NCI-H748 (cell line): ENCODE measurements around the gene TTC16.

ENCODE experiments used
- DNase-seq: peaks from one replicate; lab custom pipeline; 2025; ENCODE audit not compliant: unreplicated experiment; lab: John Stamatoyannopoulos, UW

Gene TTC16, protein sequence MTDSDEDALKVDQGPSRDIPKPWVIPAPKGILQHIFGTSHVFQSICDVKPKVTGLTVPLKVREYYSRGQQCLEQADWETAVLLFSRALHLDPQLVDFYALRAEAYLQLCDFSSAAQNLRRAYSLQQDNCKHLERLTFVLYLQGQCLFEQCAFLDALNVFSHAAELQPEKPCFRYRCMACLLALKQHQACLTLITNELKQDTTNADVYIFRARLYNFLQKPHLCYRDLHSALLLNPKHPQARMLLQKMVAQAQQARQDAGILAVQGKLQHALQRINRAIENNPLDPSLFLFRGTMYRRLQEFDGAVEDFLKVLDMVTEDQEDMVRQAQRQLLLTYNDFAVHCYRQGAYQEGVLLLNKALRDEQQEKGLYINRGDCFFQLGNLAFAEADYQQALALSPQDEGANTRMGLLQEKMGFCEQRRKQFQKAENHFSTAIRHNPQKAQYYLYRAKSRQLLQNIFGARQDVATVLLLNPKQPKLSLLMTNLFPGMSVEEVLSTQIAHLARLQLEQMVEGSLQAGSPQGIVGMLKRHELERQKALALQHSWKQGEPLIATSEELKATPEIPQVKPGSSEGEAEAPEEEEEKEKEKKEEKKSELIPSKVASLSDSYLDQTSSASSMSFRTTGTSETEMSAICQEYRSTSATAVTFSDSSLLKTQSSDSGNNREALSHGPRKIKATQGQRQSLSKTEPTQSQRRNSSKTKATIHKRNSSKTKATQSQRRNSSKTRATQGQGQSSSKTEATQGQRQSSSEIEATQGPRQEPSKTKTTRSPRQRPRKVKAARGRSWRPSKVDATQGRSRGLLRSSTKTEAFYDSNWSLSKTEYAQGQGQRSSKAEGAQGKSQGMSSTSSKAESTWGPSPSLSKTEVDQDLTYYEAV

DNA sequence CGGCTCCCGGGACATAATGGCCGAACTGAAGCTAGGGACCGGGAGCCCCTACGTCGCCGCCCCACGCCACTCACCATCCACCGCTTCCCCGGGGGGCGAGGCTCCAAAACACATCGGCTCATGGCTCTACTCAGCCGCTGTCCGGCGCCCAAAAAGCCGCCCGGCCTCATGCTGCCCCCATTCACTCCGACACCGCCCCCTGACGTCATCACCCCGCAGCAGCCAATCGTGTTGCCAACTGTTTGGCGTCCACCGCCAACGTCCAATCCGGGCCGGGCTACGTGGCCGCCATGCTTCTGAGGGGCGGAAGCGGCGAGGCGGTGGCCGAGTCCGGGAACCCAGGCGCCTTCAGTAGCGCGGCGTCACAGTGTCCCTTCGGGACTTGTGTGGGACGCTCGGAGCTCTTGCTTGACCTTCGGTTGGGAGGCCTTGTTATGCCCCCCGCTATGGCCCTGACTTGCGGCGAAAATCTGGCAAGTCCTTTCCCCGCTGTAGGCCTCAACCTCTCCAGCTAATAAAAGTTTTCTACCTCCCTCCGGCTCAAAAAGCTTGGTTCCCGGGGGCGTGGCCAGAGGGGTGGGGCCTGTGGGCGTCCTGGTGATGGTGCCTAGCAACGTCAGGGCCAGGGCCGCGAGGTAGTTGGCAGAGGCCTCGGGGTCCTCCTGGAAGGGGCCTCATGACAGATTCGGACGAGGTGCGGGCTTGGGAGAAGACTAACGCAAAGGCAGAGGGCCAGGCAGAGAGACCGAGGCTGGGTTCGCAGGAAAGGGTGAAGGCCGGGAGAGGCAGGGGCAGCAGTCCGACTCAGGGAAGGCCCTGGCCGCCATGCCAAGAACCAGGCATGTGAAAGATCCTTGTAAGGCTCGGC, at the start of gene TTC16, which contains the start of gene PTRH1:
TTC16 (plus strand) TSS at position 610 of the 868 bp plus-strand sequence; CDS start at position 677, 67 bp downstream.
PTRH1 (minus strand) TSS at position 194 of the 868 bp plus-strand sequence; CDS start at position 170, 24 bp downstream.
- peak; percentile 96 for DNase-seq

DNA sequence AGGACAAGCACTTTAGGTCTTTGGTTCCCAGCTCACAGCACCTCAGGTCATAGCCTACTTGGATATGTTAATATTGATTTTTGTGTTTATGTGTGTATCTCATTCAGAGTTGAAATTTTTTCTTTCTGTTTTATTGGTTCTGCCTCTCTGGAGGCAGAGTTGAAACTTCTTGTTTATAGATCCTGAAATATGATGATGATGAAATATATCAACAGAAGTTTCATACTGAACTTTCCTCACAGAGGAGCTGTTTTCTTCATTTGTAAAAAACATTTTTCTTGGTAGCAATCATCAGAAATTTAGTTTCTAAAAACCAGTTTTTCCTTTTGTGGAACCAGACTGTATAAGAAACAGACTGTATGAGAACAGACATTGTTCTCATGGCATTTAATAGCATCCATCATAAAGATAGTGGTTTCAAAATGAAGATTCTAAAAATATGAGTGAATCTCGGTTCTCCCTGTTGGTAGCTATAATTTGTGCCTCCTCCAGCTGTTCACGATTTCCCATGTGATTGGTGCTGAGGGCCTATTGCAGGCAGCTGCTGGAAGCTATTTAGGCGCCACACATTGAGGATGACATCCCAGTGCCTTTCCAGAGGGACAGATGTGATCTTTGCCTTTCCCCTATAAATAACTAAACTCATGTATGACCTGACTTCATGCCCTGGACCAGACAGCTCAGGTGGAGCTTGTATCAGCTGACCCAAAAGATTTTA, 48.6 kb upstream of the TTC16 start:
- DNase-seq: no peak

DNA sequence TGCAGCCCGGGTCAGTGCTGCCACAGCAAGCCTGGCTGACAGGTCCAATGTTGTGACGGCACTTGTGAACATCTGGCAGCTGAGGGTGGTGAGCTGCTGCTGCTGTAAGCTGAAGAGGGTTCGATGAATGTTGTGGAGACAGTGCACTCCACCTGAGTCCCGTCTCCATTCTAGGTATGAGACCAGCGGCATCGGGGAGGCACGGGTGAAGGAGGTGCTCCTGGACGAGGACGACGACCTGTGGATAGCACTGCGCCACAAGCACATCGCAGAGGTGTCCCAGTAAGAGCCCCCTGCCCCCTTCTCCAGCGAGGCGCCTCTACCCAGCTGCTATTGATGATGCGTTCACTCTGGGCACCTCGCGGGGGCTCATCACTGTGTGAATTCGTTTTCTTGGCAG, 48.0 kb upstream of the TTC16 start:
- DNase-seq: no peak

DNA sequence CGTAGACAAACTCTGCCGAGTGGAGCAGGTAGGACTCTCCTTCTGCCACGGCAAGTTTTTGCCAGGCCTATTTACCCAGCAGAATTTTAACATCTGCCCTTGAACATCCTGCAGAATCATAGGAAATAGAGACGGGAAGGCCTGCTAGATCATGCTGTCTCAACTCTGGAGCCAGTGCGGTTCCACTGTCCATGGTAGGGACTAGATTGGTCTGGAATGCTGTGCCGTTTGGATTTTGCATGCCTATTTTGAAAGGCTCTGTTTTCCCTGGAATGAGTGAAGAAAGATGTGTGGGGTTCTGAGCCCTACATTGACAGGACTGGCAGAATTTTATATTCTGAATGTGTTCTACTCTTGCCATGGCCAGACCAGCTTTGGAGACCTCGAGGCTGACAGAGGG, 42.6 kb upstream of the TTC16 start:
- DNase-seq: no peak

DNA sequence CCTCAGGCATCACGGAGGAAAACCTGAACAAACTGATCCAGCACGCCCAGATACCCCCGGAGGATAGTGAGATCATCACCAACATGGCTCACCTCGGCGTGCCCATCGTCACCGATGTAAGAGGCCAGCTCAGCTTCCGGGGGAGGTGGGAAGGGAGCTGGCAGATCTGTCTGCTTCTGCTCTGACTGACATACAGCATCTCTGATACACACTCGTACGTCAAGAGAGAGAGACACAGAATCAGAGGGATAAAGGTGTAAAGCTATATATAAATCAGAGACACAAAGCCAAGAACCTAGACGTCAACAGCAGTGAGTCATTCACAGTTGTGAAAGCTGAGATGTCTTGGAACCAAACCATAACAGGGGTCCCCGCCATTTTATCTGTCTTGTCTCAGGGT, 39.2 kb upstream of the TTC16 start:
- DNase-seq: no peak

DNA sequence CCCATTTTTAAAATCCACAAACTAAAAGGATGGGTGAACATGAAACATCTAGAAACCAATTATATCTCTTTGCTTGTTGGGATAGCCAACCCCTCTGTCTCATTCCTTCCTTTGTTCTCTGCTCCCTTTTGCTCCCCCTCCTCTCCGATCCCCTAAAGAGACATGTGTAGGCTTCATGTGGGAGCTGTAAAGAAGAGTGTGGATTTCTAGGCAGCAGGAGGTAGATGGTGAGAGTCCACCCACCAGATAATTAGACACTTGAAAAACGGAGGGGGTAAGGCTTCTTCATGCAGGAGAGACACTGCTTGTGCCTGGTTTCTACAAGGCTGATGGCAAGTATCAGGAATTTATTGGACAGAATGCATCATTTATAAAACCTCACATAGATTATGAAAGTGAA, 36.4 kb upstream of the TTC16 start:
- DNase-seq: no peak

DNA sequence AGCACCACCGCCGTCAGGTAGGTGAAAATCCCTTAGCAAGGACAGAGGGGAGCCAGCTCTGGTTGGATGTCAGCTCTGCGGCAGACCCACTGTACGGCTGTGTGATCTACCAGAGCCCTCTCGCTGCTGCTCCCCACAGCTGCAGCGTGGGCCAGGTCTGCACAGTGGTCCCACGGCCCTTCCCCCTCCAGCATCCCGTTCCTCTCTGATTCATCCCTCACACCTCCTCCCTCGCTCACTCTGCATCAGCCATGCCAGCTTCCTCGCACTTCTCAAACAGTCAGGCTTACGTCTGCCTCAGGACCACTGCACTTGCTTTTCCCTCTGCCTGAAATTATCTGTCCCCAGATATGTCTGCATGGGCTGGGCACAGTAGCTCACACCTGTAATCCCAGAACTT, 35.7 kb upstream of the TTC16 start:
- no peak for DNase-seq

DNA sequence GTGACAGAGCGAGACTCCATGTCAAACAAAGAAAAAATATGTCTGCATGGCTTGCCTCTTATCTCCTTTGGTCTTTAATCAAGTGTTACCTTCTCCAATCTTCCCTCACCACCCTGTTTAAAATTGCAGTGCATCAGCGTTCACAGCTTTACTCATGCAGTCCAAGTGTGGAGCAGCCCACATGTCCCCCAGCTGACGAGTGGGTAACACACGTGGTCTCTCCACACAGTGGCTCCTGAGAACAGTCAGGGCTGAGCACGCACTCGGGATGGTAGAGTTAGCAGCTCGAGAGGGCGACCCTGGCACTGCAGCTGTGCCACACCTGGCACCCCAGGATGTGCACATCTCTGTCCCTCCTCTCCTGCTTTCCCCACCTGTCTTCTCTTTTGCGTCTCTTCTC, 35.0 kb upstream of the TTC16 start:
- no peak for DNase-seq

DNA sequence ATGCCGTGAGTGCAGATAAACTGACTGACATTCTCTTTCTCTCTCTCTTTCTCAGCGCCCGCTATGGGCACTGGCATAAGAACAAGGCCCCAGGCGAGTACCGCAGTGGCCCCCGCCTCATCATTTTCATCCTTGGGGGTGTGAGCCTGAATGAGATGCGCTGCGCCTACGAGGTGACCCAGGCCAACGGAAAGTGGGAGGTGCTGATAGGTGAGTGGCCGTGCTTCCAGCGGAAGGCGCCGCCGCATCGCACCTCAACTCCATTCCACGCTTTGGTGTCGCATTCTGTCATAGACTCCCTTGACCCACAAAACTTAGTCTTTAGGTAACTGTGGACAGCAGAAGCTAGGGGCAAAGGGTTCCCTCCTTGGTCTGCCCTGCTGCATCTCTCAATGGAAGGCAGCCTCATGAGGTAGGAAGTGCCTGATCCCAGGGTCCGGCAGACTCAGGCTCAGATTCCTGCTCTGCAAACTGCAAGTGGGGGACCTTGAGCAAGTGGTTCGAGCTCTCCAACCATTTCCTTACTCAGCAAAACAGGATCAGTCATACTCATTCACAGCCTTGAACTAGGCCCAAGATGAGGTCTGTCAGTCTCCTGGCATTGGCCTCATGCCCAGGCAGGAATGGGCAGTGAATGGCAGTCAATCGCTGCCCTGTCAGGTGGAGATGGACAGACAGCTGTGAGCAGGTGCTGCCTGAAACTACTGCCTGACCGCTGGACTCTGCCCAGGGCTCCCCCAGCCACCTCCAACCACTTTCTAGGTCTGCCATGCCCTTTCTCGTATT, 33.3 kb upstream of the TTC16 start:
- DNase-seq: no peak

DNA sequence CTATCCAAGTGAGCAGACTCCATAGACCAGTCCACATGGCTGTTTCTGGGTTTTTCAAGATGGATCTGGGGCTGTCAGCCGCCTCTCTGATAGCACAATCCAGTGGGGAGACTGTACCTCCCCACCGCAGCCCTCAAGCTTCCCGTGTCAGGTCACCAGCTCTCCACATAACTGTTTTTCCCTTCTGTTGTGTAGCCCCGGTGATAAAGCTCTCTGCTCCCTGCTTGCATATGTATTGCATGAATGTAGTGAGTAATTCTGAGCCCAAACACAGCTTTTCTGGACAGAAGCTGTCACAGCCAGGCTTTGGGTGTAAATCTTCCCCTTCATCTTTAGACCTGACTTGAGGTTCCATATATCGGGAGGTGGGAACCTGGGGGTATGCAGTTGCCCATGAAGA, 32.2 kb upstream of the TTC16 start:
- no peak for DNase-seq

- DNase-seq: no peak
Observed at GRCh38 chr9:127684576-127684975, 31.3 kb upstream of the TTC16 start.

- DNase-seq: no peak
Observed at GRCh38 chr9:127686461-127687393, 29.2 kb upstream of the TTC16 start.

- DNase-seq: no peak
Observed at GRCh38 chr9:127689329-127690000, 26.4 kb upstream of the TTC16 start.

GRCh38 chr9:127690735-127691134, 25.1 kb upstream of the TTC16 start:
- no peak for DNase-seq

DNA sequence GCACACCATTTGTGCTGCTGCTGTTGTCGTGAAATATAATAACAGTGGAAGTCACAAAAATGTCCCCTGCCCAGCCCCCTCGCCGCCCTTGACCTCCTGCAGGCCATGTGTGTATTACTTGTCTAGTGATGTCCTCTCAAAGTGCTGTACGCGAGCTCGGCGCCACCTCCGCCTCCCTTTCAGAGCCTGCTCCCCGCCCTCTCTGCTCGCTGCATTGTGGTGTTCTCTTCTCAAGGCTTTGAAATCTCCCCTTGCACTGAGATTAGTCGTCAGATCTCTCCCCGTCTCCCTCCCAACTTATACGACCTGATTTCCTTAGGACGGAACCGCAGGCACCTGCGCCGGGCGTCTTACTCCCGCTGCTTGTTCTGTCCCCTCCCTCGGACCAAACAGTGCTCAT, 23.8 kb upstream of the TTC16 start:
- DNase-seq: no peak

- DNase-seq: no peak
Observed at GRCh38 chr9:127693143-127693542, 22.7 kb upstream of the TTC16 start.

DNA sequence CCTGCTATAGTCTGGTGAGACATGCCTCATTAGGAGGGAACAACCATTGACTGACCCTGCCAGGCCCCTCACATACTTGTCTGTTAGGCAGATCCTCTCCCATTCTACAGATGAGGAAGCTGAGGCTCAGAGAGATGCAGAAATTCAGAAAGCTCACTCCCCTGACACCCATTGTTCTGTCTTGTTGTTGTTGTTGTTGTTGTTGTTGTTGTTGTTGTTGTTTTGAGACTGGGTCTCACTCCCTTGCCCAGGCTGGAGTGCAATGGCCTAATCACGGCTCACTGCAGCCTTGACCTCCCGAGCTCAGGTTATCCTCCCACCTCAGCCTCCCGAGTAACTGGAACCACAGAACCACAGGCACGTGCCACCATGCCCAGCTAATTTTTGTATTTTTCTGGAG, 22.2 kb upstream of the TTC16 start:
- DNase-seq: no peak
